Measurements from ENCODE around the gene LRMDA. TPM values are rescaled to one million over a fixed set of nuclear protein-coding genes. Genes with fewer than 3 reads are reported as not detected.
A peak's percentile ranks its signal among the peaks of the same experiment; 100 is the strongest.

LRMDA gene
- total RNA-seq, 1 experiment from 2014 or later = 1.2 TPM

GRCh38 chr10:76303682-76304316 is 872.4 kb downstream of the LRMDA start:
- intact Hi-C loops (cut with micrococcal nuclease) = loop anchor here (1.0 to 5.0 kb wide), 11 partner anchors 110 to 903 kb away; partner anchors contain the start of gene ZNF503
- ATAC-seq = peak; percentile 98
- TF ChIP-seq EZH2phosphoT487 (IDR thresholded peaks at IDR 0.05; ENCODE audit: borderline replicate concordance, low read length) (no peak), EZH2 (IDR thresholded peaks at IDR 0.05; ENCODE audit: low read length, unreplicated experiment) (no peak), CTCF (conservative IDR thresholded peaks at IDR 0.05; ENCODE audit: low read depth, low read length) (peak; percentile 100)

GRCh38 chr10:76305930-76306615 is 874.6 kb downstream of the LRMDA start:
- POLR2A ChIA-PET (ENCODE audit: unreplicated experiment) = interaction anchor here (0.6 kb wide), 1 partner anchor 23 kb away, joined by 3 read pairs; no protein-coding TSS in a partner anchor

More at GRCh38 chr10:76303682-76304316, 872.4 kb downstream of the LRMDA start:
- no peak overlapping the region for H3K27ac ChIP-seq (ENCODE audit: low read length)
- H3K4me2 ChIP-seq (ENCODE audit: low read length) = peak overlapping the region; percentile 5; the same call in 1 of the 2 replicates
- H3K9me2 ChIP-seq (replicated peaks; ENCODE audit: low read length) = 0 out of 2 replicates have a peak, but pooled peaks cover 3% of the 10 kb centered on the region
- H4K20me1 ChIP-seq (ENCODE audit: low read length) = no peaks in the 10 kb centered on the region
- peak; percentile 98 for DNase-seq
- no peak overlapping the region for H3K9ac ChIP-seq (ENCODE audit: low read length)
- no TSS peak for BruUV-seq (replicated peaks)
- H2AFZ ChIP-seq (ENCODE audit: low read length) = peak overlapping the region; percentile 32
- ChIA-PET CTCF (interaction anchor here (0.6 to 2.9 kb wide), 23 partner anchors 9 to 908 kb away, joined by 3 to 18 read pairs (median 4); partner anchors contain the start of gene ZNF503), POLR2A (ENCODE audit: unreplicated experiment) (interaction anchor here (0.6 kb wide), 1 partner anchor 26 kb away, joined by 8 read pairs; no protein-coding TSS in a partner anchor)
- H3F3A ChIP-seq (ENCODE audit: low read length, unreplicated experiment) = no peaks in the 10 kb centered on the region
- H3K9me3 ChIP-seq (ENCODE audit: low read length) = no peaks in the 10 kb centered on the region
- H3K4me1 ChIP-seq (ENCODE audit: insufficient read depth, low read length) = peaks cover 4% of the 10 kb centered on the region; the same call in 1 of the 2 replicates
- no peak overlapping the region for H3K4me3 ChIP-seq (ENCODE audit: low read length)
- H3K79me2 ChIP-seq (ENCODE audit: low read length) = no peaks in the 10 kb centered on the region
- no peaks in the 10 kb centered on the region for H3K36me3 ChIP-seq (ENCODE audit: low read depth, low read length)
- peaks cover 13% of the 10 kb centered on the region; the same call in 1 of the 2 replicates for H3K27me3 ChIP-seq (ENCODE audit: low read length)

More at GRCh38 chr10:76305930-76306615, 874.6 kb downstream of the LRMDA start:
- Histone ChIP-seq H3K4me3 (ENCODE audit: low read length) (no peak overlapping the region), H3K4me2 (ENCODE audit: low read length) (no peak overlapping the region), H3K9me3 (ENCODE audit: low read length) (no peaks in the 10 kb centered on the region), H3K9me2 (replicated peaks; ENCODE audit: low read length) (no peaks in the 10 kb centered on the region), H3K79me2 (ENCODE audit: low read length) (no peaks in the 10 kb centered on the region), H3K27ac (ENCODE audit: low read length) (no peak overlapping the region), H3K4me1 (ENCODE audit: insufficient read depth, low read length) (peaks cover 4% of the 10 kb centered on the region; the same call in 1 of the 2 replicates), H2AFZ (ENCODE audit: low read length) (no peak overlapping the region), H3K9ac (ENCODE audit: low read length) (no peak overlapping the region), H3F3A (ENCODE audit: low read length, unreplicated experiment) (no peaks in the 10 kb centered on the region), H3K36me3 (ENCODE audit: low read depth, low read length) (no peaks in the 10 kb centered on the region), H4K20me1 (ENCODE audit: low read length) (no peaks in the 10 kb centered on the region), H3K27me3 (ENCODE audit: low read length) (no peaks in the 10 kb centered on the region)
- DNase-seq = no peak
- CTCF ChIA-PET = no interaction called here
- intact Hi-C loops (cut with micrococcal nuclease) = no loop called here
- BruUV-seq (replicated peaks) = no TSS peak
- no peak for TF ChIP-seq EZH2 (IDR thresholded peaks at IDR 0.05; ENCODE audit: low read length, unreplicated experiment)
- TF ChIP-seq EZH2phosphoT487 (IDR thresholded peaks at IDR 0.05; ENCODE audit: borderline replicate concordance, low read length) = no peak
- no peak for TF ChIP-seq CTCF (conservative IDR thresholded peaks at IDR 0.05; ENCODE audit: low read depth, low read length)
- ATAC-seq = no peak
